C4-2B (cell line): ENCODE measurements around the gene LMO7.

Source experiments
- CTCF ChIP-seq: fragments of 450-650 bp; conservative IDR thresholded peaks from 2 replicates; pipeline ENCODE4 v1.5.1; 2017; ENCODE audit warnings: mild to moderate bottlenecking
- ZFX ChIP-seq: fragments of 450-650 bp; IDR thresholded peaks from 2 replicates; pipeline ENCODE4 v1.6.1; 2017

- TF ChIP-seq CTCF (no peak), ZFX (no peak)
These were observed 125.2 kb downstream of the LMO7 start for GRCh38 chr13:75761369-75761768.
